GM23248 (cell line): ENCODE results near the gene SLC45A3.

ENCODE experiments used
- EZH2 ChIP-seq: fragments of 200-600 bp; sonication (generic); IDR thresholded peaks from 2 replicates; pipeline ENCODE4 v1.6.1; 2018; ENCODE audit warnings: antibody characterized with exemption, mild to moderate bottlenecking; ENCODE audit not compliant: insufficient read depth, poor library complexity, severe bottlenecking
- EZH2phosphoT487 ChIP-seq: fragments of 200-600 bp; sonication (generic); IDR thresholded peaks from 2 replicates; pipeline ENCODE4 v1.6.1; 2018; ENCODE audit warnings: antibody characterized with exemption, moderate library complexity, mild to moderate bottlenecking, low read depth; ENCODE audit not compliant: insufficient read depth

DNA sequence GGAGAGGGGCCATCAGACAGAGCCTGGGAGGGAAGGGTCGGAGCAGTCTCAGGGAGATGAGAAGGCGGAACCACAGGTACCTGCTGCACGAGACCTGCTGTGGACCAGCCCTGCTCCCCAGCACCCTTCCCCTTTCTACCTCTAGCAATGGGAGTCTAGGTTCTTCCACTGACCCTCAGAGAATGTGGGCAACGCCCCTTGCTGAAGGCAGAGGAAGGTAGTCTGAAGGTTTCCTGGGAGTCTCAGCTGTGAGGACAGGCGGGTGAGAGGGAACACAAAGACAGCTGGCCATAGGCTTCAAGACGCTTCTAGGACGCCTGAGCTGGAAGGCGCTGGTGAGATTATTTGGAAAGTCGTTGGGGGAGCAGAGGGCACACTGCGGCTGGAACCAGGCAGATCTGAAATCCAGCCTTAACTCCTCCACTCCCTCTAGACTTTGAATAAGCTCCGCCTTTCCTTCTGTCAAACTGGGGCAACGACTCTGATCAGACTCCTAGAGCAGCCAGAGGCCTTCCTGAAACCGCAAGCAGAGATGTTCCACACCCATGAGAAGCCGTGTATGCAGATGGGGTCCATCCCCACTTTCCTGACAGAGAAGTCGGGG lies 18.1 kb downstream of the SLC45A3 start:
- no peak for TF ChIP-seq EZH2
- no peak for TF ChIP-seq EZH2phosphoT487
